Fibroblast of skin of abdomen (primary cell): ENCODE data around the gene MIGA2.

Source experiments
- DNase-seq: peaks from one replicate; pipeline ENCODE4 v3.0.0-alpha.2; 2013

Gene MIGA2

DNA sequence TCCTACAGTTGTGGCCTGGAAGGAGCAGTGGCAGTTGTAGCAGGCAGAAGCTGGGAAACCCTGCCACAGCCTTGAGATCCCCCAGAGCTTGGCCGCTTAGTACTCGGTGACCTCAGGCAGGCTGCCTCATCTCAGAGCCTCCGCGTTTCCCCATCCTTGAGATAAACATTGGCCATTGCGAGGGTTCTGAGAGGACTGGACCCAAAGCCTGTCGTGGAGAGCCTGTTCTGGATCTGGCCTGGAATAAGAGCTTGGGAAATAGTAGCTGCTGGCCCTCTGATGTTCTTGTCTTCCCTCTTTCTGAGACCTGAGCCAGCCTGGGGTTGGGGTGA, 1.3 kb downstream of the MIGA2 start:
- DNase-seq = no peak

DNA sequence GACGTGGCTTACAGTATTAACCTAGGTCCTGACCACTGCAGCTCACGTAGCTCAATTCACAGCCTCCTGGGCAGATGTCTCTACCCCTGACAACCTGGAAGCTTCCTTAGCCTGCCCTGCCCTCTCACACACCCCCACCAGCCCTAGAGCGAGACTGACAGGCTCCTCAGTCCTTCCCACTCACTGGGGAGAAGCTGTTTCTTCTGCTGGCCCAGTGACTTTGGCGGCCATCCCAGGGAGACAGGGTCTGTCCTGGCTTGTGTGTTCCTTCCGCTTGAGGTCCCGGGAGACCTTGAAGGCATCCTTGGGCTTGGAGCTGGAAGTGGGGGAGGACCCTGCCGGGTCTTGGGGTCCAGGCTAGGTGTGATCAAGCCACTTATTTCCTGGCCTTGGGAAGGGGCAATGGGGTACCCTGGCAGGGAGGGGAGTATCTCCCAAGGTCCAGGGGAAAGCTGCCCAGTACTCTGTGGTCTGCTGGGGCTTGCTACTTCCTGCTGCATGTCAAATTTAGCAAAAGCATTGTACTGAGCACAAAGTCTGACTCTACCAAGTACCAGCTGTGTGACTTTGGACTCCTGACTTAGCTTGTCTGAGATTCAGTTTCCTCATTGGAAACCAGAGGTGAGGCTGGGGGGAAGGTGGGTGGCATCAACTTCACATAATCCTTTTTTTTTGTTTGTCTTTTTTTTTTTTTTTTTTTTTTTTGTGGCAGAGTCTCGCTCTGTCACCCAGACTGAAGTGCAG, 1.9 kb downstream of the MIGA2 start:
- no peak for DNase-seq

DNA sequence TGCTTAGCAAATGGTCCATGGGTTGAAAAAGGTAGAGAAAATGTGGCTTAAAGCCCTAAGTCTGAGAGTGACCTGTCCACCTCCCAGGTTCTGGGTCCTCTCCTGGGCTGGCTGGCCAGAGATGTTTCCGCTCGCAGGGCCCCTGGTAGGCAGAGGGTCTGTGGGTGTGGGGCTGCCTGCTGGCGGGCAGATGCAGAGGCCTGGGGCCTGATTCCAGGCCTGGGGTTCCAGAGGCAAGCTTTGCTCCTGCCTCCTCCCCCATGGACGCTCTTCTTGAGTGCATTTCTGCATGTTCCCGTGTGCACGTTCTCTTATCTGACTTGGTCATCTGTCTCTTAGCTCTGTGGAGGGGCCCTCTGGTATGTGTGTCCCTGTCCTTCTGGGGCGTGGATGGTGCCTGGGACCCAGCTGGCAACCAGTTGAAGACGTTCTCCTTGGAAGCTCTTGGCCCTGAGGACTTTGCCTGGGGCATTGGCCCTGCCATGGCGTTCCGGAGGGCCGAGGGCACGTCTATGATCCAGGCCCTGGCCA, 3.8 kb downstream of the MIGA2 start:
- DNase-seq = no peak

DNA sequence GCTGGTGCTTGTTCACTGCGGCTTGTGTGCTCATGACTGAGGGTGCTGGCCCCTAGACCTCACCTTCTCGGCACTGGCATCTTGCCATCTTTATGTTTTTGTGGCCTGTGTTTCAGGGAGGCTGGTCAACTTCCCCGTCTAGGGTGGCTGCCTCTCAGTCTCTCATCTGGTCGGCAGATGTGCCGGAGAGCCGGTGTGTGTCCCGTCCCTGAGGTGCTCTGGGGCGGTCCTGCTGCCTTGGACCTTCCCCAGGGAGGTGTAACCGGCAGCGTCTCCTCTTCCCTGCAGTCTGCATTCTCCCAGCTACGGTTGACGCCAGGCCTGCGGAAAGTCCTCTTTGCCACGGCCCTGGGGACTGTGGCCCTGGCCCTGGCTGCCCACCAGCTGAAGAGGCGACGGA, 5.6 kb downstream of the MIGA2 start:
- DNase-seq = no peak

DNA sequence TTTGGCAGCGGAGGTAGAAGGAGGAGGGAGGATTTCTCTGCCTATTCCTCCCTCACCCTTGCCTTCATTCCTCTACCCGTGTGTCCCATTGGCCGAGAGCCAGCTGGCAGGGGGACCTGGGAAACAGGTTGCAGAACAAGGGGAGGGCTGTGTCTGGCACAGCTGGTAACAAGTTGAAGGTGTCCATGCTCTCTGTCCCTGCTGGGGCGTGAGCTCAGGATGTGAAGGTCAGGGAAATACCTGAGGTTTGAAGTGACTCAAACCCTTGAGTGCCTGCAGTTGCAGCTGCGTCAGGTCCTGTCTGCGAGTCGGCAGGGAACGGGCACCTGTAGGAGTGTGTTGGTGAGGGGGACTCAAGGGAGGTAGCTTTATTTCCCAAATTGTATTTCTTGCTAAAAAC, 16.2 kb downstream of the MIGA2 start:
- no peak for DNase-seq

DNA sequence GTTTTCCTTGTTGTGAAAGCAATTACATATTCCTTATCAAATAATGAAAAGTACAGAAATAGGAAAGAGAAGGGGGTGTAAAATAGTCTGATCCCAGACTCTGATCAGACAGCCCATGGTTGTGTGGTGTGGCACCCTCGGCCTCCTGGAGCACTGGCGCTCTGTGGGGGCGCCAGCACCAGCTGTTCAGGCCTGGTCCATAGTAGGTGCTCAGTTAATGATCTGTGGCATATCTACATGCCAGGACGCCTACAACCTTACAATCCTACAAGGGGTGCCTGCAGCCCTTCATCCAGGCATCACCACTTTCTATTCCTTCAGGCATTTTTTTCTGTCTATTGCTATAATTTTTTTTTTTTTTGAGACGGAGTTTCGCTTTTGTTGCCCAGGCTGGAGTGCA, 16.6 kb downstream of the MIGA2 start:
- DNase-seq = no peak

DNA sequence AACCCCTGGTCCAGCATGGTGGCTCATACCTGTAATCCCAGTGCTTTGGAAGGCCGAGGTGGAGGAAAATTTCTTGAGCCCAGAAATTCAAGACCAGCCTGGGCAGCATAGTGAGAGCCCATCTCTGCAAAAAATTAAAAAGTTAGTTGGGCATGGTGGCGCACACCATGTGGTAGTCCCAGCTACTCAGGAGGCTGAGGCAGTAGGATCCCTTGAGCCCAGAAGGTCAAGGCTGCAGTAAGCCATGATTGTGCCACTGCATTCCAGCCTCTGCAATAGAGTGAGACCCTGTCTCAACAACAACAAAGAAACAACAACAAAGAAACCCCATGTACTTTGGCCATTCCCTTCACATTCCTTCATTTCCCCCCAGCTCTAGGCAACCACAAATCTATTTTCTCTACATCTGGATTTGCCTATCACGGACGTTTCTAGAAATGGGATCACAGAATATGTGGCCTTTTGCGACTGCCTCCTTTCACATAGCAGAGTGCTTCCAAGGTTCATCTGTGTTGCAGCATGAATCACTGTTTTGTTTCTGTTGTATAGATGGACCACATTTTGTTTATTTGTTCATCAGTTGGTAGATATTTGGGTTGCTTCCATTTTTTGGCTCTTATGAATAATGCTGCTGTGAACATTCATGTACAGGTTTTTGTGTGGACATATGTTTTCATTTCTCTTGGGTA, 17.9 kb downstream of the MIGA2 start:
- no peak for DNase-seq

DNA sequence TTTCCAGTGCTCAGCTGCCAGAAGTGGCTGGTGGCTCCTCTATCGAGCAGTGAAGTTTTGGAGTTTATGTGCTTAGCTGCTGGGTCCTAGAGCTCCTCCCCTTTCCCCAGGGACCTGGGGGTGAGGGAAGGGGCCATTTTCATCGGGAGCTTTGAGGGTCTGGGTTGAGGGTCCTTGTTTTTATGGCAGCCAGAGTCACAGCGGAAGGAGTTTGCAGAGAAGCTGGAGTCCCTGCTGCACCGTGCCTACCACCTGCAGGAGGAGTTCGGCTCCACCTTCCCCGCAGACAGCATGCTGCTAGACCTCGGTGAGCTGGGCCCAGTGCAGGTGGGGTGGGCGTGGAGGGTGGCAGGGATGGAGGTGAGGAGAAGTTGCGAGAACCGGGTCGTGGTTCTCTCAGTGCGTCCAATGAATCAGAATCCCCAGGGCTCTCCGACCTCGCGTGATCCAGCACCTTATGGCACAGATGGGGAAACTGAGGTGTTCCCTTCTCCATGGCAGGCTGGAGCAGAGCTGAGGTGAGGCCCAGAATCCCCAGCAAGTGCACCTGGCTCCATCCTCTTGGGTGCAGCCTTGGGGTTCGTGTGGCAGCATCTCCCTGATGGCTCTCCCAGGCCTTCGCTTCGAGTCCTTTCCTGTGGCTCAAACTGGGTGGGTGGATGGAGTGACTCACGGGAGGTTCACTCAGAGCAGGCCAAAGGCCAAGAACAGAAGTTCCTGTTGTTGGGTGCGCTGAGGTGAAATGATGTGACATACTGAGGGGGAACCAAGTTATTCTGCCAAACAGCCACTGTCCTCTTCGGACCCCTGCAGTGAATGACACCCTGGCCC, 22.8 kb downstream of the MIGA2 start:
- DNase-seq = no peak

DNA sequence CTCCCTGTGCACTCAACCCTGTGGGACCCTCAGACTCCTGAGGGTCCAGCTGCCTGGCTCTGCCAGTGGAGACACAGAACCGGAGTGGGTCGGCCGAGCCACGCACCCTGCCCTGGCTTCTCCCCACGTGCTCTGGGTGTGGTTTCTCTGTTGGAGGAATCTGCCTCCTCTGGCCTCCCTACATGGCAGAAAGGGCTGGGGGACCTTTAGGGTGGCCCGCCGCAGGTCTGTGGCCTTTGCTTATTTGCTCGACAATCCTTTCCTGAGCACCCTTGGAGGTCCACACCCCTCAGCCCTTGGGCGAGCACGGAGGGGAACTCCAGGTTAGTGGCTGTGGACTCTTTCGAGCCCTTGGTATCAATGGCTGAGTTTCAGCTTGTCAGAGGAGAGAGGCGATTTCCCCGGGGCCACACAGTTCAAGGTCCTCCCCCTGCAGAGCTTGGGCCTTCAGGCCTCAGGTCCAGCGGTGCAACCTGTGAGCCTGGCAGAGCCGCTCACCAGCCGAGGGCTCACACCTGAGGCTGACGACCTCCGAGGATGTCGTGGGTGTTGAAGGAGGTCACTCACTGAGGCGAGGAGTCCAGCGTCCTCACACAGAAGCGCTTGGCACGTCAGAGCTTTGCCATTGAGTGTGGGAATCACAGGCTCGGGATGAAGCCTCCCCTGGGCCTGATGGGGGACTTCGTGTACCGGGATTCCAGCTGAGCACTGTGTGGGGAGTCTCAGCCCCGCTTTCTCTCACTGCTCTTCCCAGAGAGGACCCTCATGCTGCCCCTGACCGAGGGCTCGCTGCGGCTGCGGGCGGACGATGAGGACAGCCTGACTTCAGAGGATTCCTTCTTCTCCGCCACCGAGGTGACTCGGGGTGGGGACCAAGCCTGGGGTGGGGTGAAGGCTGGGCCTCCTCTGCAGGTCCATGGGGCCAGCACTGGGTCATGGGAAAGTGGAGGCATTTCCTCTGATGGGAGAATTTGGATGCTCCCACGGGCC, 23.7 kb downstream of the MIGA2 start:
- no peak for DNase-seq

DNA sequence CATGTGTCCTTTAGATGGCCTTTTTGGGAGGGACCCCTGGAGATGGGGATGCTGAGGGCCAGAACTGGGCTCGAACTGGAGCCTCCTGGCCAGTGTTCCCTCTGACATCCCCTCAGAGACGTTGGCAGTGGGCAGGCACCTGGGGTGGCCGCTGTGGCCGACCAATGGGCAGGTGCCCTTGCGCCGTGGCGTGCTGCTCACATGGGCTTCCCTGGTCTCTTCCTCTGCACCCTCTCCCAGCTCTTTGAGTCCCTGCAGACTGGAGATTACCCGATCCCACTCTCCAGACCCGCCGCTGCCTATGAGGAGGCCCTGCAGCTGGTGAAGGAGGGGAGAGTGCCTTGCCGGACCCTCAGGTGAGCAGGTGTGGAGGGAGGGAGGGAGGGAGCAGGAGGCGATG, 24.6 kb downstream of the MIGA2 start:
- DNase-seq = no peak

DNA sequence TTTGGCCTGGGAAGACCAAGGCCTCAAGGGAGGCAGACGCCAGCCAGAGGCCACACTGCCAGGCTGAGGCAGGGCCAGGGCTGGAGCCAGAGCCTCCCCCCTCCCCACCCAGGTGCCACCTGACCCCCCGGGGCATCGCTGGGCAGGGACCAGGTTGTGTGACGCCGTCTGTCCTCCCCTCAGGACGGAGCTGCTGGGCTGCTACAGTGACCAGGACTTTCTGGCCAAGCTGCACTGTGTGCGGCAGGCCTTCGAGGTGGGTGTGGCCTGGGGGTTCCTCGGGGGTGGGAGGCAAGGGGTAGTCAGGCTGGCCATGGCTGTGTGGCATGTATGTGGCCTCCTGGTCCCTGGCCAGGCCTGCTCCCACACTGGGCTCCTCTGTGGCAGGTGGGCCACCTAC, 26.6 kb downstream of the MIGA2 start:
- DNase-seq = no peak

DNA sequence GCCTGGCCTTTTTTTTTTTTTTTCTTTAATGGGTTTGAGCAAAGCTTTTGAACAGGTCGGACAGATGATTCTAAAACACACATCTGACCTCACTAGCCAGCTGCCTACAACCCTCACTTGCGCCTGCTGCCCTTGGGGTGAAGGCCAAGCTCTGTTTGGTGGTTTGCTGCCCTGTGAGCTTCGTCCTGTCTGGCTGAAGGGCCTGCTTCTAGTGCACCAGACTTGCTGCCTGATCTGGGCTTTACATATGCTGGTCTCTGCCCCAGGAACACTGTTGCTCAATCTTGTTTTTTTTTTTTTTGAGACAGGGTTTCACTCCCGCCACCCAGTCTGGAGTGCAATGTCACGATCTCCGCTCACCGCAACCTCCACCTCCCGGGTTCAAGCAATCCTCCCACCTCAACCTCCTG, 28.1 kb downstream of the MIGA2 start:
- DNase-seq = no peak

DNA sequence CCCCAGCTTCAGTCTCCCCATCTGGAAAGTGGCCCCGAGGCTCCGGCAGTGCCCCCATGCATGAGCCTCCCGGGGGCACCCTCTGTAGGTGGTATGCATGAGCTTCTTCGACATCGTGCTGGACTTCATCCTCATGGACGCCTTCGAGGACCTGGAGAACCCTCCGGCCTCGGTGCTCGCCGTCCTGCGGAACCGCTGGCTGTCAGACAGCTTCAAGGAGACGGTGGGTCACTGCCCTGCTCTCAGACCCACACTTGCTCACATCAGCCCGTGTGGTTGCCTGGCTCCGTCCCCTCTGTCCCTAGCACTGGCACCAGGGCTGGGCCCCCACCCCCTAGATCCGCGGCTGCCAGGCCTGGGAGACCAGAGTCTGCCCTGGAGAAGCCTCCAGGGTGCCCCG, 31.7 kb downstream of the MIGA2 start:
- DNase-seq = no peak

DNA sequence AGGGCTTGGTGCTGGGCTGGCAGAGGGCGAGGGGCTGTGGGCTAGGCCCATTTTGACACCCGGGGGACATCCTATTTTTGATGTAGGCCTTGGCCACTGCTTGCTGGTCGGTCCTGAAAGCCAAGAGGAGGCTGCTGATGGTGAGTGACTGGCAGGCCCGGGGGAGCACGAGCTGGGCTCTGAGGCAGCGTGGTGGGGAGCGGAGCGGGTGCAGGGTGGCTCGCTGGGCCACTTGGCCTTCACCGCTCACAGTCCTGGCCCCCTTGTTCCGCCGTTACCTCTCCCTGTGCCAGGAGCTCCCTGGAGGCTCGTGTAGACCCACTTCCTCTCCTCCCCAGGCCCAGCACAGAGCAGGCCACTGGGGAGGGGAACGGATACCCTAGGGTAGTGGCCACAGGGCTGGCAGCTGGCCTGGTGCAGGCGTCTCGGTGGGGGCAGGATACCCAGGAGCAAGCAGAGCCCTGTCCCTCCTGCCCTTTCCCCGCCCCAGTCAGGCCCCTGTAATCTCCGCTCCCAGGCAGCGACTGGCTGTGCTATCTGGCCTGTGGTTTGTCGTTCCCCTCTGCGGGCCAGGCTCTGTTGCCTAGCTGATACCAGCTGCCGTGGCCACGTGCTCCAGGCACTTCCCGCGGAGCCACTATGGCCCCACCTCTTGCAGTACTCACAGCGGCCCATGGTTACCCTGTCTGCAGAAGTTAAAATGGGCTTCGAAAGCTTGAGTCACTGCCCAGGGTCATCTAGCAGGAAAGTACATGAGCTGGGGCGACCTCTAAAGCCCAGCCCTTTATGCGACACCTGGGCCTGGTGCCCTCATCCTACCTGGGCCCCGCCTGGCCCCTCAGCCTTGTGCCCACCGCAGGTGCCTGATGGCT, 32.8 kb downstream of the MIGA2 start:
- no peak for DNase-seq

DNA sequence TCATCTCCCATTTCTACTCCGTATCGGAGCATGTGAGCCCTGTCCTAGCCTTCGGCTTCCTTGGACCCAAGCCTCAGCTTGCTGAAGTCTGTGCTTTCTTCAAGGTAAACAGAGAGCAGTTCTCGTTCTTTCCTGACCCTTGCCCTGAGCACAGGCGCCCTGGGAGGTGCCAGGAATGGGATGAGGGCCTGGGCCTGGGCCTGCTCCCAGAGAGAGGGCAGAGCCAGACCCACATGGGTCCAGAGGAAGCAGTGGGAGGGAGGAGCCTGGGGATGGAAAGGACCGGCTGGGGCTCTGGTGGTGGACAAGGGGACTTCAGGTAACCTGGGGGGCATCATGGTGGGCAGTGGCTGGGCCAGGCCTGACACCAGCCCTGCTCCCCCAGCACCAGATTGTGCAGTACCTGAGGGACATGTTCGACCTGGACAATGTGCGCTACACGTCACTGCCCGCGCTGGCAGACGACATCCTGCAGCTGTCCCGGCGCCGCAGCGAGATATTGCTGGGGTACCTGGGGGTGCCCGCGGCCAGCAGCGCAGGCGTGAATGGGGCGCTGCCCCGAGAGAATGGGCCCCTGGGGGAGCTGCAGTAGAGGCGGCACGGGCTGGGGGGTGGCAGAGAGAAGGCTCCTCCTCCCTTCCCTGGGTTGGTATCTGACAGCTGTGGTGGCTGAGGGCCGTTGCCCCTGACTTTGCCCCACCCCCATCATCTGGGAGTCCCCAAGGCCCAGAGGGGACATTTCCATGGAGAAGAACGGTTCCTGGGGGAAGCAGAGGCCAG, 33.6 kb downstream of the MIGA2 start:
- DNase-seq = no peak

DNA sequence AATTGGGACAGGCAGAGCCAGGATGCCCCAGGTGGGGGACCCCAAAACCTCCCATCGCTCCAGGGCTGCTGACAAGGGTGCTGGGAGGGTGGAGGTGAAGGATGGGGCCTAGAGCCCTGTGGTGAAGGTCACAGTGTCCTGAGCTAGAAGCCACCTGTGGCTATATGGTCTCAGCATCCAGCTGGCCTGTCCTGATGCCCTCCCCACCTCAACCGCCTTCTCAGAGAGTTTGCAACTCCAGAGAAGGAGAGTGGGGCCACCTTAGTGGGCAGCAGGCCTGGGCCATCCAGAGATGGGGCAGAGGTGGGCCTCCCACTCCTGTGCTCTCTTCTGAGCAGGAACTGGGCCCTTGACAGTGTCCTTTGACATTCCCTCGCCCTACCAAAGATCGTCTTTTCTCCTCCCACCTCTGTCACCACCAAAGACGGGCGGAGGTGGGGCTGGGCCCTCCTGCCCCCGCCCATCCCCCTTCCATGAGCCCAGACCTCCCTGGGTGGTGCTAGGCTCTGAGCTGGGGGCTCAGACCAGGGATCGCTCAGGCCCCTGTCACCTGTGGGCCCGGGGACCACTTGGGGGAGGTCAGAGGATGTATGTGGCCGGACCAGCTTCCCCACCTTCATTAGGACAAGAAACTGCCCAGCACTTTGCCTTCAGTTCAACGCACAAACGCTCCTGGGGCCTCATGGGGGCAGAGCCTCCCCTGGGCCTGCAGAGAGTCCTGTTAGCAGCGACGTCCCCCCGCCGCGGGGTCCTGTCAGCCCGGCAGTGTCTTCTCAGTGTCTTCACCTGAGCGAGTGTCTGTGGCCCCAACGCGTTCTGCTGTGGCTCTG, 34.5 kb downstream of the MIGA2 start:
- DNase-seq = no peak

DNA sequence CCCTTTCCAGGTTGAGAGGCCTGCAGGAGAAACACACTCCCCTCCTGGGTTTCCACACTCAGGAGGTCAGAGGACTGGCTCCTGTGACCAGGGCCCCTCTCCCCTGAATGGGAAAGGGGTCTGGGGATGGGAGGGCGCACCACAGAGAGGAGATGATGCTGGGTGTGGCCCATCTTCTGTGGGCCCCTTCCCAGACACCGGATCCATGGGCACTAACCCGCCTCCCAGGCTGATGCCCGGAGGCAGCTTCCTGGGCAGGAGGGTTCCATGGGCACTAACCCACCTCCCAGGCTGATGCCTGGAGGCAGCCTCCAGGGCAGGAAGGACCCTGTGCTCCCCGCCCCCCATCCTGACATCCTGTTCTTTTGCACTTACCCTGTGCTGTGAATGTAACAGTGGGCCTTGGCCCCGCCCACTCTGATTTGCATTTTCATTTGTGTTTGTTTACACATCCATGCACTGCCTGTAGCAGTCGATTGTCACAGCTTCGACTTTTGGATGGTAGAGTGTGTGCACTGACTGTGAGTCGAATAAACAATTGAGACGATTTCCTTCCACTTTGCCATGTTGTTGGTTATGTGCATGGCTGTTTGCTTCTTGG, 35.2 kb downstream of the MIGA2 start:
- no peak for DNase-seq

DNA sequence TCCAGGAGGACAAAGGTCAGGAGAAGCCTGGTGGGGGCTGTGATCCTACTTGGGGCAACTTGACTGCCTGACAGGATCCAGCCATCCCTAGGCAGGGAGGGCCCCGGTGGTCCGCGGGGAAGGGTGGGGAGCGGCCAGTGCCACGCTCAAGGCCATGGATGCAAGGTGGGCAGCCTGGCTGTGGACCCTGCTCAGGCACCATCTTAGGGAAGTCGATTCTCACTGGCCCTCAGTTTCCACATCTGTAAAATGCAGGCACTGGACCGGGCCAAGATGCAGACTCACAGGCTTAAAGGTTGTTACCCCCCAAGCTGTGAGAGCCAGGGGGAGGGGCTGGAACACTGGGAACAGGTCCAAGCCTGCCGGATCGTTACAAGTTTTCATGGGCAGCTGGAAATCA, 35.7 kb downstream of the MIGA2 start:
- no peak for DNase-seq

DNA sequence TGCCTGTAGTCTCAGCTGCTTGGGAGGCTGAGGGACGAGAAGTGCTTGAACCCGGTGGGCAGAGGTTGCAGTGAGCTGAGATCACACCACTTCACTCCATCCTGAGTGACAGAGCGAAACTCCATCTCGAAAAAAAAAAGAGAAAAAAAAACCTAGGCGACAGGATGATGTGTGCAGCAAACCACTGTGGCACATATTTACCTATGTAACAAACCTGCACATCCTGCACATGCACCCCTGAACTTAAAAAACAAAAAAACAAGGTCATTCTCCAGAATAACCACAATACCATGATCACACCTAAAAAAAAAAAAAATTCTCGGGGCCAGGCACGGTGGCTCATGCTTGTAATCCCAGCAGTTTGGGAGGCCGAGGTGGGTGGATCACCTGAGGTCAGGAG, 37.0 kb downstream of the MIGA2 start:
- no peak for DNase-seq
